Right lobe of liver (tissue), 4 donors: ENCODE results near the gene SOBP.

ENCODE experiments used
- POLR2A ChIP-seq: fragments of 450-650 bp; IDR thresholded peaks from one replicate; pipeline ENCODE4 v1.6.1; 2017; ENCODE audit warnings: antibody characterized with exemption, mild to moderate bottlenecking
- TF ChIP-seq, protein P1 (sequence below), 4 donors: fragments of 200-600 bp in 3 of 4; fragments of 450-650 bp in 1 of 4; IDR thresholded peaks; one replicate each; pipeline versions ENCODE4 v1.5.1 to v1.8.0; 2016 to 2022; ENCODE audit warnings: antibody characterized with exemption in 4 of 4, mild to moderate bottlenecking in 2 of 4
- donor health status: DM: no; HTN: no; CAD: no.
- donor health status: DM: no; HTN: no; CAD: no.
- donor health status: DM: no; HTN: yes; CAD: no.

DNA sequence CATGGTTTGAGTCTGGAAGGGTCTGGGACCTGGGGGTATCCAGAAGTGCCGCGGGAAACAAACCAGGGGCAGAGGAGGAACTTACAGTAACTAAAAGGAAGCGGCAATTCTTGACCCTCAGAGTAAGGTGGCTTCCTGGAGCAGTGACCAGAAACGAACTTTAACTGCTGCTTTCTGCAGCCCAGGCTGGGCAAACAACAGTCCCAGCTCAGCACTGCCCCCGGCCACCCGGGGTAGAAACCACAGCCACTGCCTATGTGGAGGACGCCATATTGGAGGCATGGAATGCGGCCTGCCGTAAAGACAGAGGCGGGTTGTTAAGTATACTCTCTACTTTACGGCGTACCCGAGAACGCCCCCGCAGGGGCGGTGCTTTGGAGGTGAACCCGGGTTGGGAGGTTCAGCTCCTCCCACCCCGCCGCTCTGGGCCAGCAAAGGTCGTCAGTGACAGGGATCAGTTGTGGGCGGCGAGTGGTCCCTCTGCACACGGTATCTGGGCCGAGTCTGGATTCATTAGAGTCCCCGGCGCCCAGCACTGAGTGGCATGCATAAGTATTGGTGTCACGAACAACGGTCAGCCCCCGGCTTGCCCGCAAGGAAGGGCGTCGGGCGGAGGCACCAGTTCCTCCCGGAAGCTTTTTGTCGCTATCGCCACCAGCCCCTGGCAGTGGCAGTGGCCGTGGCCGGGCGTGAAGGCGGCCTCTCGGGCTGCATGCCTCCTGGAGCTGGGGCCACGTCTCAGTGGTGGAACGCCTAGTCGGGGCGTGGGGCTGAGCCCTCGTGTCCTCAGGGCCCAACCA is 30.4 kb upstream of the SOBP start, which contains the start of gene PDSS2:
- TF ChIP-seq, protein P1, sequence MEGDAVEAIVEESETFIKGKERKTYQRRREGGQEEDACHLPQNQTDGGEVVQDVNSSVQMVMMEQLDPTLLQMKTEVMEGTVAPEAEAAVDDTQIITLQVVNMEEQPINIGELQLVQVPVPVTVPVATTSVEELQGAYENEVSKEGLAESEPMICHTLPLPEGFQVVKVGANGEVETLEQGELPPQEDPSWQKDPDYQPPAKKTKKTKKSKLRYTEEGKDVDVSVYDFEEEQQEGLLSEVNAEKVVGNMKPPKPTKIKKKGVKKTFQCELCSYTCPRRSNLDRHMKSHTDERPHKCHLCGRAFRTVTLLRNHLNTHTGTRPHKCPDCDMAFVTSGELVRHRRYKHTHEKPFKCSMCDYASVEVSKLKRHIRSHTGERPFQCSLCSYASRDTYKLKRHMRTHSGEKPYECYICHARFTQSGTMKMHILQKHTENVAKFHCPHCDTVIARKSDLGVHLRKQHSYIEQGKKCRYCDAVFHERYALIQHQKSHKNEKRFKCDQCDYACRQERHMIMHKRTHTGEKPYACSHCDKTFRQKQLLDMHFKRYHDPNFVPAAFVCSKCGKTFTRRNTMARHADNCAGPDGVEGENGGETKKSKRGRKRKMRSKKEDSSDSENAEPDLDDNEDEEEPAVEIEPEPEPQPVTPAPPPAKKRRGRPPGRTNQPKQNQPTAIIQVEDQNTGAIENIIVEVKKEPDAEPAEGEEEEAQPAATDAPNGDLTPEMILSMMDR (IDR thresholded peaks at IDR 0.05) = peak in 3 of 4 donors; percentile 34 to 45 (median 42)
- peak; percentile 93 for TF ChIP-seq POLR2A
